Stimulated activated naive CD8-positive, alpha-beta T cell treated with anti-CD3 and anti-CD28 coated beads, Interleukin-15, amount 100 ng/mL, for 72 hours (primary cell): ENCODE data around the gene CREB3.

ENCODE experiments used
- ATAC-seq: fragments of 150-1000 bp; cut with Tn5 transposase; 2 replicates; pipeline ENCODE4 v1.10.0; 2021; ENCODE audit warnings: mild to moderate bottlenecking, moderate library complexity
- DNase-seq, 2 donors: peaks; one replicate each; pipeline ENCODE4 v3.0.0; 2021 to 2022
- H3K27ac Mint-ChIP-seq, 2 donors: one replicate each; pipeline ENCODE4 v1.8.0; 2022; ENCODE audit warnings: mild to moderate bottlenecking in 2 of 2, mixed read lengths in 2 of 2, moderate library complexity in 2 of 2
- H3K27me3 Mint-ChIP-seq: one replicate; pipeline ENCODE4 v1.8.0; 2022; ENCODE audit warnings: mixed read lengths
- H3K4me1 Mint-ChIP-seq: one replicate; pipeline ENCODE4 v1.8.0; 2022; ENCODE audit warnings: mild to moderate bottlenecking, mixed read lengths
- H3K4me3 Mint-ChIP-seq, 2 donors: one replicate each; pipeline ENCODE4 v1.8.0; 2022; ENCODE audit warnings: mild to moderate bottlenecking in 2 of 2, mixed read lengths in 2 of 2, moderate library complexity in 1 of 2
- H3K9me3 Mint-ChIP-seq, 2 donors: one replicate each; pipeline ENCODE4 v1.8.0; 2022; ENCODE audit warnings: mixed read lengths in 2 of 2

Gene CREB3

DNA sequence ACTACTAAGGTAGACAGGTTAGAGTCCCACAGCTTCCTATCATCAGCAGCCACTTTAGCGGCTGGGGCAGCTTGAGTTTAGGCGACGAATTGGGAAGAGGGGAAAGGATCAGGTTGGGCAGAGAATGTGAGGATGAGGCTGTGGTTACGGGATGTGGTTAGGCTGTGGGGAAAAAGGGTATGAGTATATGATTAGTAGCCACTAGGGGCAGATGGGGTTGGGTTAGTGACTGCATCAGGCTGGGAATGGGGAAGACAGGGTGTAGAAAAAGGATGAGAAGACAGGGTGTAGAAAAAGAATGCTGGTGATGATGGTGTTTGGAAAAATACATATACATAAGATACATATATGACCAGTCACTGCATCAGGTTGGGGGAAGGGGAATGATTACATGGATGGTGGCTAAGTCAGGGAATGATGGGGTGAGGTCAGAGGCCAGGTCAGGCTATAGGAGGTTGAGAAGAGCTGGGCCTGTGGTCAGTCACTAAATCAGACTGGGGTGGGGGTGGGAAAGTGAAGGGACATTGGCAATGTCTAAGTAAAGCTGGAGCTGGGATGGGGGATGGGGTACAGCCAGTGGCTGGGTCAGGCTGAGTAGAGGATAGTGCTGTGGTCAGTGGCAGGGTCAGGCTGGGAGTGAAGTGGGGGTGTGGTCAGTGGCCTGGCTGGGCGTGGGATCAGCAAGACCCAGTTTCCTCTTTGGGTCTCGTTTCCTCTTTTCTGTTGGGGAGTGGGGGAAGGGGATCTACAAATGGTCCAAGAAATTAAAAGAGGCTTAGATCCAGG lies 2.6 kb upstream of the CREB3 start:
- Mint-ChIP-seq H3K9me3 (no peaks in the 10 kb centered on the region), H3K27ac (no peak overlapping the region), H3K27me3 (no peaks in the 10 kb centered on the region), H3K4me3 (no peak overlapping the region), H3K4me1 (peaks cover 11% of the 10 kb centered on the region)
- ATAC-seq (no peak), DNase-seq (no peak)

DNA sequence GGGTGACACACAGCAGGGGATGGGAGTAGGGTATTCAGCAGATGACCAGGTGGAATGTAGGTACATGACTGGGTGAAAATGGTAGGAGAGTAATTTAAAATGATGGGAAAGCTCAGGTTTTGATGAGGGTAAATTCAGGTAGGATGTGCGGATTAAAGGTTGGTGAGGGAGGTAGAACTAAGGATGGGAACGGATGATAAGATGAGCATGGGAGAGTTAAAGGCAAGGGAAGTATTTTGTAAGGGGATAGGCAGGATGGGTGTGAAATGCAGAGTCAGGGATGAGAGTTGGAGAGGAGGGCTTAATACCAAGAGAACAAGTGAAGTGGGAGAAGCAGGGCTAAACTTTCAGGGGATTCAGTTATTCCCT lies 2.0 kb upstream of the CREB3 start:
- DNase-seq, result no peak
- ATAC-seq, result no peak
- Mint-ChIP-seq H3K9me3 (no peaks in the 10 kb centered on the region), H3K27ac (no peak overlapping the region), H3K4me3 (no peak overlapping the region), H3K27me3 (no peaks in the 10 kb centered on the region), H3K4me1 (peaks cover 14% of the 10 kb centered on the region)

DNA sequence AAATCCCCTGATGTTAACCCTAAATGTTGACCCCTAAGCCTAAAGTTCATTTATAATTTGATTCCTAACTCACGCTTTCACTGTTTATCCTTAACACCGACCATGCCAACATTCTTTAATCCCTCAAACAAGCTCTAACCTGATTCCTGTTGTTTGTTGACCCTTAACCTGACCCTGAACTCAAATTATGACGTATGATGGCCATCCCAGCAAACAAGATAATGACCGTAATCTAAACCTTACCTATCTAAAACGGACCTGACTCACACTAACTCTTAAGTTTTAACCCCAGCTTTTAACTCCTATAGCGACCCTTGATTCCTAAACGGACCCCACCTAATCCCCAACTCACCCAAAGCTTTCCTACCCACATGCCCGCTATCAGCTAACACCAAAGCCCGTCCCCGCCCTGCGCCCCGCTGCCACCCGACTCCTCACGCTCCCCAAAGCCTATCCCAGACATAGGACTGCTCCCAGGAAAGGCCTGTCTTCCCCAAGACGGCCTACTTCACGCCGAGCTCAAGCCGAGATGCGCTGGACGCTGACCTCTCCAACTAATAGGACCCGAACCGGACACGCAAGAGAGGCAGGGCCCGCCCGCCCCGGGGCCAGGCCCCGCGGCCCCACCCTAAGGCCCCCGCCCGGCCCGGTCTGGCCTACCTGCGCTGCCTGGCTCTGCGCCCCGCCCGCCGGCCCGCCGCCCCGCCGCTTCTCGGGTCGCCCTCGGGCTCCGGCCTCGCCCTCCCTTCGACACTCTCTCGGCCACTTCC lies 866 bp upstream of the CREB3 start:
- no peak for ATAC-seq
- Mint-ChIP-seq H3K27ac (peak overlapping the region; percentile 96 to 98), H3K4me1 (peaks cover 20% of the 10 kb centered on the region), H3K4me3 (no peak overlapping the region), H3K27me3 (no peaks in the 10 kb centered on the region), H3K9me3 (no peaks in the 10 kb centered on the region)
- DNase-seq, result no peak

DNA sequence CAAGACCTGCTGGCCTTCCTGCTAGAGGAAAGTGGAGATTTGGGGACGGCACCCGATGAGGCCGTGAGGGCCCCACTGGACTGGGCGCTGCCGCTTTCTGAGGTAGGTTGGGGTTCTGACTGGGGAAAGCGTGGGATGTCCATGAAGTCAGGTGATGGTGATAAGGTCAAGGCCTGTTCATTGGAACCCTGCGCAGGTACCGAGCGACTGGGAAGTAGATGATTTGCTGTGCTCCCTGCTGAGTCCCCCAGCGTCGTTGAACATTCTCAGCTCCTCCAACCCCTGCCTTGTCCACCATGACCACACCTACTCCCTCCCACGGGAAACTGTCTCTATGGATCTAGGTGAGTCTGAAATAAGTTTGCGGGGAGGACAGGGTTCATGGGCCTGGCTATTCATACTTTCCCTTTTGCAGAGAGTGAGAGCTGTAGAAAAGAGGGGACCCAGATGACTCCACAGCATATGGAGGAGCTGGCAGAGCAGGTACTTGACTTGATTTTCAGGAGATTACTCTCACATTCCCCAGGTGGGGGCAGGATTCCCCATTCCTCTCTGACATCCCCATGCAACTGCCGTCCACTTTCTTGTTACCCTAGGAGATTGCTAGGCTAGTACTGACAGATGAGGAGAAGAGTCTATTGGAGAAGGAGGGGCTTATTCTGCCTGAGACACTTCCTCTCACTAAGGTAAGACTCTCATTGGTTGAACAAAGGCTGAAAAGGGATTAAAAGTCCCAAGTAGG lies 505 bp downstream of the CREB3 start:
- H3K9me3 Mint-ChIP-seq, result no peaks in the 10 kb centered on the region
- no peak overlapping the region for H3K4me3 Mint-ChIP-seq
- H3K4me1 Mint-ChIP-seq, result peaks cover 20% of the 10 kb centered on the region
- no peaks in the 10 kb centered on the region for H3K27me3 Mint-ChIP-seq
- peak; percentile 21 to 43 for DNase-seq
- ATAC-seq, result peak; percentile 11
- H3K27ac Mint-ChIP-seq, result peak overlapping the region; percentile 87 to 98

DNA sequence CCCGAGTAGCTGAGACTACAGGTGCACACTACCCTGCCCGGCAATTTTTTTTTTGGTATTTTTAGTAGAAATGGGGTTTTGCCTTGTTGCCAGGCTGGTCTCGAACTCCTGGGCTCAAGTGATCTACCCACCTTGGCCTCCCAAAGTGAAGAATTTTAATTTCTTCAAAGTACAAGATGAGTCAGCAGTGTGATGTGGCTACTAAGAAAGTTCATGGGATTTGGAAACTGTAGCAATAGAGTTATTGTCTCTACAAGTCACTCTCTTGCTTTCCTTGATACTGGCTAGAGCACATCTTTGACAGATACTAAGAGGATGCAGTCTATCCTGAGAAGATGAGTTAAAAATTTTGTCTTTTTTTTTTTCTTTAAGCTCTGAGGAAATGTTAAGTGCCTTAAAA lies 1.6 kb downstream of the CREB3 start:
- Mint-ChIP-seq H3K27ac (no peak overlapping the region), H3K9me3 (no peaks in the 10 kb centered on the region), H3K4me3 (peak overlapping the region; percentile 8 to 33), H3K27me3 (no peaks in the 10 kb centered on the region), H3K4me1 (peaks cover 20% of the 10 kb centered on the region)
- DNase-seq, result no peak
- ATAC-seq, result no peak

DNA sequence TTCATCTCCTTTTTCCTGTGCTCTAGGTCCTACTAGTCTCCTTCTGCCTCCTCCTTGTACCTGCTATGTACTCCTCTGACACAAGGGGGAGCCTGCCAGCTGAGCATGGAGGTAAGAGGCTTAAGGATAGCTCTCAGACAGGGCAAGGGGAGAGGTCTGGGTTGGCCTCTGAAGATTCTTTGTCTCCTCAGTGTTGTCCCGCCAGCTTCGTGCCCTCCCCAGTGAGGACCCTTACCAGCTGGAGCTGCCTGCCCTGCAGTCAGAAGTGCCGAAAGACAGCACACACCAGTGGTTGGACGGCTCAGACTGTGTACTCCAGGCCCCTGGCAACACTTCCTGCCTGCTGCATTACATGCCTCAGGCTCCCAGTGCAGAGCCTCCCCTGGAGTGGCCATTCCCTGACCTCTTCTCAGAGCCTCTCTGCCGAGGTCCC lies 3.8 kb downstream of the CREB3 start:
- Mint-ChIP-seq H3K4me1 (peaks cover 20% of the 10 kb centered on the region), H3K4me3 (no peak overlapping the region), H3K27me3 (no peaks in the 10 kb centered on the region), H3K9me3 (no peaks in the 10 kb centered on the region), H3K27ac (no peak overlapping the region)
- ATAC-seq (no peak), DNase-seq (peak; percentile 62 to 68)

DNA sequence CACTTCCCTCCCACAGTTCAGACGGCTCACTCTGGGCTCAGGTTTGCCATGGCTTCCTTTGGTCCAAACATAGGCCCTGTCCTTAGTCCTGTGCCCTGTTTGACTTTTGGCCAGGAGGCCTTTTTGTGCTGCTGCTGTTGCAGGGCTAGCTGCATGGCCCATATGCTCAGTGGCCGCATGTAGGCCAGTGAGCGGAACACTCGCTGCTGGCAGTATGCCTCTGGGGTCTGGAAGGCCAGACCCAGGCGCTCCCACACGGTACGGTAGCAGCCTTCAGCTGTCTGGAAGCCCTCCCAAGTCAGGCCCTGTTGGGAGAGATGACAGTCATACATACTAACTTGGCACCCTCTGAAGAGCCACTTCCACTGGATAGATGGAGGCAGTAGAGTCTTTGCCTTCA lies 4.7 kb downstream of the CREB3 start:
- Mint-ChIP-seq H3K27me3 (no peaks in the 10 kb centered on the region), H3K9me3 (no peaks in the 10 kb centered on the region), H3K4me1 (peaks cover 30% of the 10 kb centered on the region), H3K4me3 (no peak overlapping the region), H3K27ac (no peak overlapping the region)
- DNase-seq (no peak), ATAC-seq (no peak)

DNA sequence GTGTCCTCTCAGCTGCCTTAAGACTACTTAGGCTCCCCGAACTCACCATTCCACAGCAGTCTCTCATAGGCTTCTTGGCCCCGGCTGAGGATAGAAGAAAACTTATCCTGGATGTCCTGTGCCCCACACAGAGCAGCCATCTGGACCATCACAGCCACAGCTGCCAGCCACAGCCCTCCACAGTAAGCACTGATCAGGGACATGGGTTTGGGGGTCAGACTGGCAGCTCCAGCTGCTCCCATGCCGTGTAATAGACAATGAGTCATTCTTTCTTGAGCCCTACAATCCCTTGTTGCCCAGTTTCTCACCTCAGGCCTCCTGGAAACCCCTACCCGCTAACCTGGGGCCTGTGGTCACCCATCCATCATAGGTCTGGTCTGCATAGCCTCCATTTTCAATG lies 5.7 kb downstream of the CREB3 start:
- no peak overlapping the region for H3K4me3 Mint-ChIP-seq
- H3K27me3 Mint-ChIP-seq, result no peaks in the 10 kb centered on the region
- ATAC-seq (no peak), DNase-seq (no peak)
- peaks cover 32% of the 10 kb centered on the region for H3K4me1 Mint-ChIP-seq
- H3K9me3 Mint-ChIP-seq, result no peaks in the 10 kb centered on the region
- H3K27ac Mint-ChIP-seq, result no peak overlapping the region

DNA sequence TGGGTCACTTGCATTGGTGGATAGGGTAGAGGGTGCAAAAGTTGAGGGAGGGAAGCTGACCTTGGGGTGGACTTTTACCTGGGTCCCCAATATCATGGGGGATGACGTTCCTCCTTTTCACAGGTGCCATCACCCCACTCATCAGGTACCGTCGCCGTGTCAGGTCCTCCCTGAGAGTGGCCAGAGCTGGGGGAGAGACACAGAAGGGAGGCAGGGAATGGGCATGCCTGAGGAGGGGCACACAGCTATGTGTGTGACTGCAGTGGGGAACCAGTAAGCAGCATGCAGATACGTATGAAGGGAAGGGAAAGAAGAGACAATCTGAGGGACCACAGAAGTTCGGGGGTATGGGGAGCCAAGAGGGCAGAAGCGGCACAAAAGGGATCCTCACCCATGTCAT lies 6.5 kb downstream of the CREB3 start:
- H3K4me1 Mint-ChIP-seq, result peaks cover 28% of the 10 kb centered on the region
- DNase-seq, result no peak
- no peak overlapping the region for H3K4me3 Mint-ChIP-seq
- peak overlapping the region in 1 of 2 donors; percentile 86 for H3K27ac Mint-ChIP-seq
- no peak for ATAC-seq
- no peaks in the 10 kb centered on the region for H3K9me3 Mint-ChIP-seq
- no peaks in the 10 kb centered on the region for H3K27me3 Mint-ChIP-seq

DNA sequence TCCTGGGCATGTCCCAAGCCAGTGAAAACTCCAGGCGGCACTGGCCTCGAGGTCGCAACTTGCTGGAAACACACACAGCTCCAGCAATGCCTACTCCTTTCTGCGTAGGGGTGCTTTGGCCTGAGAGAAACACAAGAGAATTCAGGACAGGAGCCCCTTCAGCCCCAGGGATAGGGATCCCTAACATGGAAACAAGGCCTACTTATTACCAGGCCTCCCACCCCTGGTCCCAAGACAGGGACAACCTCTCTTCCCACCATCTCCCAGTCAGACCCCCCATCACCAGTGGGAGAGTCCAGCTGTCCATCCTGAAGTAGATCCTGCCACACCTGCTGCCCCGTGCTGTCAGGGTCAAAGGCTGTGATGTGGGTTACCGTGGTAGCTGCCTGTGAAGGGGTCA lies 7.8 kb downstream of the CREB3 start:
- H3K4me3 Mint-ChIP-seq, result no peak overlapping the region
- H3K27me3 Mint-ChIP-seq, result no peaks in the 10 kb centered on the region
- no peak overlapping the region for H3K27ac Mint-ChIP-seq
- ATAC-seq (no peak), DNase-seq (no peak)
- peaks cover 27% of the 10 kb centered on the region for H3K4me1 Mint-ChIP-seq
- no peaks in the 10 kb centered on the region for H3K9me3 Mint-ChIP-seq

DNA sequence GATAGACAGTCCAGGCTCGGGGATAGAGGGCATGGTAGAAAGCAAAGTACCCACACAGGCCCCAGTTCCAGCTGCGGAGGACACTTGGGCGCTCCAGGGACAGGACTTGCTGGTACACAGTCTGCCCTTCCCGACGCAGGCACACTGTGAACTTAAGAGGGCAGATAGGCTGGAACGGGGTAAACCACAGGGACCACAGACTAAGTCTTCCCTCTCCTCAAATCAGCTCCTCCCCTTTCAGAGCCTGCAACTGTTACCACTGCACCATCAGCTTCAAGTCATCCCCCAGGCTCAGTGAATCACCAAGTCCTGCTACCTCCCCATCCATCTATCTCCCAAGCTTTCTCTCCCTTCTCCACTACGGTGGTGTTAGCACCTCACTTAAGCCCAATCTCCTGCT lies 9.3 kb downstream of the CREB3 start:
- Mint-ChIP-seq H3K9me3 (no peaks in the 10 kb centered on the region), H3K4me1 (peaks cover 33% of the 10 kb centered on the region), H3K27ac (peak overlapping the region; percentile 15 to 68), H3K4me3 (no peak overlapping the region), H3K27me3 (no peaks in the 10 kb centered on the region)
- peak; percentile 62 for ATAC-seq
- no peak for DNase-seq

DNA sequence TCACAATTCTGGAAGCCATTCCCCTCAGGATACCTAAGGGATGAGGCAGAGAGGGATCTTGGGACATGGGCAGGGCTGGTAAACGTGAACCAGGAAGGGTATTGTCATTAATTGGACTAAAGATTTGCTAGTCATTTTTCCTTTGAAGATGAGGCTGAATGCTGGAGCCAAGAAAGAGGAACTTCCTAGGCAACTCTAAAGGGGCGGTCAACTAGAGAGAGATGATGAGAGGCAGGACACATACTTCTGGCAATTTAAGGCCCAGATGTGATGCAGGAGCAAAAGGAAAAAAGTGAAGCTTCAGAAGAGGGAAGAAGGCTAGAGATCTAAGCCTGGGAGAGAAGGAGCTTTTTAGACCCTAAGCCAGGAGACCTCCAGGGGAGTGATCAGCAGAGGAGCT lies 11.0 kb downstream of the CREB3 start:
- Mint-ChIP-seq H3K27me3 (no peaks in the 10 kb centered on the region), H3K4me3 (no peak overlapping the region), H3K27ac (no peak overlapping the region), H3K4me1 (peaks cover 46% of the 10 kb centered on the region), H3K9me3 (no peaks in the 10 kb centered on the region)
- DNase-seq, result no peak
- no peak for ATAC-seq

DNA sequence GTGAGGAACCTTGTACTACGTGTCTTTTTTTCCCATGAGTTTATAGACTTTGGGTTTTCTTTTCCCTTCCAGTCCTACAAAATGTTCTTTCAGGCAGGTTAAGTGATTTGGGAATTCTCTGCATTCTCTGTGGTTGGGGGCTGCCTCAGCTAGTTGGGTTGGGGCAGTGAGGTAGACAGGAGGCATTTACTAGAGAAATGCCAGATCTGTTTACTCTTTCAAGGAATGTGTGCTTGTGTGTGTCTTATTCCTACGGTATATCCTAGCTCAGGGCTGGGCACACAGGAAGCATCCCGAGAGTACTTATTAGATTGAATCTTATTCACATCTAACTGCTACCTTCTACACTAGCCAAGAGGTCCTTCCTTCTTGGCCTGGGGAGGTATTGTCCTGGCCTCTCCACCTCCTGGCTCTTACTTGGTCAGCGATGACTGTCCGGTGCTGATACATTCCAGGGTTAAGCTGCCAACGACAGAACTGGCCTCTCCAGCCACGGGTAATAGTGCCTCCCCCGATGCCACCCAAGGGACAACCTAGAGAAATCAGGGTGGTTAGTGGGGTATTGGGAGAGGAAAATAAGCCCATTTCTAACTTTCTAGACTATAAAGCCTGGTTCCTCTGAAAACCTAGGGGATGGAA lies 11.5 kb downstream of the CREB3 start:
- no peaks in the 10 kb centered on the region for H3K27me3 Mint-ChIP-seq
- H3K9me3 Mint-ChIP-seq, result no peaks in the 10 kb centered on the region
- no peak overlapping the region for H3K4me3 Mint-ChIP-seq
- no peak overlapping the region for H3K27ac Mint-ChIP-seq
- no peak for DNase-seq
- peaks cover 46% of the 10 kb centered on the region for H3K4me1 Mint-ChIP-seq
- no peak for ATAC-seq

DNA sequence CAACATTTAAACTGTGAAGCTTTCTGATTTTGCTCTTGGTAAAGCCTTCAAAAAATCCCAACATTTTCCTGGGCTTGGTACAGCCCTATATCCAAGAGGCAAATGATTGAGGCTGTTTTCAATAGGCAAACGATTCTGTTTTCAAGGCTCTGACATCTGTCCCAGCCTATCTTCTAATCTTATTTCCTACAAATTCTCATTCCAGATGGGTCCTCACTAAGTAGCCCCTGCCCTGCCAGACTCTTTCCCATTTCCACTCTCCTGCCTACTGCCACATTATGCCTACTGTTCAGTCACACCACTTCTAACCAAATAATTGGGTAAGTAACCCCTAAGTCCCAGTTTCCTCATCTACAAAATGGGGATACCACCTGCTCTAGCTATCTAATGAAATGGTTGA lies 13.1 kb downstream of the CREB3 start:
- H3K4me3 Mint-ChIP-seq, result peak overlapping the region in 1 of 2 donors; percentile 86
- no peaks in the 10 kb centered on the region for H3K27me3 Mint-ChIP-seq
- ATAC-seq, result no peak
- no peak overlapping the region for H3K27ac Mint-ChIP-seq
- peaks cover 55% of the 10 kb centered on the region for H3K4me1 Mint-ChIP-seq
- DNase-seq, result no peak
- H3K9me3 Mint-ChIP-seq, result no peaks in the 10 kb centered on the region

DNA sequence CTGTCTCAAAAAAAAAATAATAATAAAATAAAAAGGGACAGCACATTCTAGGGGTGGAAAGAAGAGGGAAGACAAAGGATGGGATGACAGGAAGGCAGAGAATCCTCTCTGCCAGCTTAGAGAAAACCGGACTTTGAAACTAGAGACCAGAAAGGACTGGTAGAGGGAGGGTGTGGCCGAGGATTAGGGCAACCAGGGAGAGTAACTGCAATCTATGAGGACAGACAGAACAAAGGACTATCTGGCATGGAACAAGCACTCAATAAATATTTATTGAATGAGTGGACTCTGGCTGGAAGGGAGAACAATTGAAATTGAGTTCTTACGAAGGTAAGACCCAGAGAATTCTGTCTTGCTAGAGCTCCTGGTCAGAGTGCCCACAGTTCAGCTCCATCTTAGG lies 14.1 kb downstream of the CREB3 start:
- ATAC-seq, result no peak
- Mint-ChIP-seq H3K27me3 (no peaks in the 10 kb centered on the region), H3K9me3 (no peaks in the 10 kb centered on the region), H3K4me3 (peak overlapping the region; percentile 86 to 91), H3K27ac (no peak overlapping the region), H3K4me1 (peaks cover 50% of the 10 kb centered on the region)
- no peak for DNase-seq
